ENCODE results near the gene ASTN2.

ASTN2 gene

GRCh38 chr9:116941266-116941665 is 473.6 kb downstream of the ASTN2 start:
- TF ChIP-seq CTCF (IDR thresholded peaks at IDR 0.05; ENCODE audit: insufficient read depth, low read length, poor library complexity, severe bottlenecking) = no peak
- no peak for DNase-seq (ENCODE audit: extremely low read depth, insufficient read length)
- H3K36me3 ChIP-seq (ENCODE audit: control insufficient read depth, insufficient read depth, low read length) = no peaks in the 10 kb centered on the region
- H3K4me3 ChIP-seq (replicated peaks; ENCODE audit: low read depth, low read length) = no peak overlapping the region
- no peaks in the 10 kb centered on the region for H3K27me3 ChIP-seq (replicated peaks; ENCODE audit: control insufficient read depth, insufficient read depth, low read length)

- DNase-seq (ENCODE audit: extremely low read depth, insufficient read length) = no peak
- no peak overlapping the region for H3K4me3 ChIP-seq (replicated peaks; ENCODE audit: low read depth, low read length)
- H3K27me3 ChIP-seq (replicated peaks; ENCODE audit: control insufficient read depth, insufficient read depth, low read length) = no peaks in the 10 kb centered on the region
- no peak for TF ChIP-seq CTCF (IDR thresholded peaks at IDR 0.05; ENCODE audit: insufficient read depth, low read length, poor library complexity, severe bottlenecking)
- no peaks in the 10 kb centered on the region for H3K36me3 ChIP-seq (ENCODE audit: control insufficient read depth, insufficient read depth, low read length)
These were observed 474.1 kb downstream of the ASTN2 start for GRCh38 chr9:116940614-116941215.

GRCh38 chr9:116939614-116940013 is 475.2 kb downstream of the ASTN2 start:
- H3K27me3 ChIP-seq (replicated peaks; ENCODE audit: control insufficient read depth, insufficient read depth, low read length) = no peaks in the 10 kb centered on the region
- TF ChIP-seq CTCF (IDR thresholded peaks at IDR 0.05; ENCODE audit: insufficient read depth, low read length, poor library complexity, severe bottlenecking) = no peak
- DNase-seq (ENCODE audit: extremely low read depth, insufficient read length) = peak; percentile 43
- no peak overlapping the region for H3K4me3 ChIP-seq (replicated peaks; ENCODE audit: low read depth, low read length)
- no peaks in the 10 kb centered on the region for H3K36me3 ChIP-seq (ENCODE audit: control insufficient read depth, insufficient read depth, low read length)

- H3K4me3 ChIP-seq (replicated peaks; ENCODE audit: low read depth, low read length) = no peak overlapping the region
- no peaks in the 10 kb centered on the region for H3K36me3 ChIP-seq (ENCODE audit: control insufficient read depth, insufficient read depth, low read length)
- H3K27me3 ChIP-seq (replicated peaks; ENCODE audit: control insufficient read depth, insufficient read depth, low read length) = no peaks in the 10 kb centered on the region
- TF ChIP-seq CTCF (IDR thresholded peaks at IDR 0.05; ENCODE audit: insufficient read depth, low read length, poor library complexity, severe bottlenecking) = no peak
- no peak for DNase-seq (ENCODE audit: extremely low read depth, insufficient read length)
These were observed 475.7 kb downstream of the ASTN2 start for GRCh38 chr9:116939161-116939560.

GRCh38 chr9:116937361-116937760 is 477.5 kb downstream of the ASTN2 start:
- Histone ChIP-seq H3K27me3 (replicated peaks; ENCODE audit: control insufficient read depth, insufficient read depth, low read length) (no peaks in the 10 kb centered on the region; the same call in 1 of the 2 replicates), H3K4me3 (replicated peaks; ENCODE audit: low read depth, low read length) (no peak overlapping the region), H3K36me3 (ENCODE audit: control insufficient read depth, insufficient read depth, low read length) (no peaks in the 10 kb centered on the region)
- TF ChIP-seq CTCF (IDR thresholded peaks at IDR 0.05; ENCODE audit: insufficient read depth, low read length, poor library complexity, severe bottlenecking) = no peak
- no peak for DNase-seq (ENCODE audit: extremely low read depth, insufficient read length)

All from GM06990 (cell line).